Measurements from ENCODE around the gene KCNQ5. TPM values are rescaled to one million over a fixed set of nuclear protein-coding genes. Genes with fewer than 3 reads are reported as not detected.

The KCNQ5 gene
- total RNA-seq, 2 experiments from 2014 or later: 2.6 to 3.9 TPM

DNA sequence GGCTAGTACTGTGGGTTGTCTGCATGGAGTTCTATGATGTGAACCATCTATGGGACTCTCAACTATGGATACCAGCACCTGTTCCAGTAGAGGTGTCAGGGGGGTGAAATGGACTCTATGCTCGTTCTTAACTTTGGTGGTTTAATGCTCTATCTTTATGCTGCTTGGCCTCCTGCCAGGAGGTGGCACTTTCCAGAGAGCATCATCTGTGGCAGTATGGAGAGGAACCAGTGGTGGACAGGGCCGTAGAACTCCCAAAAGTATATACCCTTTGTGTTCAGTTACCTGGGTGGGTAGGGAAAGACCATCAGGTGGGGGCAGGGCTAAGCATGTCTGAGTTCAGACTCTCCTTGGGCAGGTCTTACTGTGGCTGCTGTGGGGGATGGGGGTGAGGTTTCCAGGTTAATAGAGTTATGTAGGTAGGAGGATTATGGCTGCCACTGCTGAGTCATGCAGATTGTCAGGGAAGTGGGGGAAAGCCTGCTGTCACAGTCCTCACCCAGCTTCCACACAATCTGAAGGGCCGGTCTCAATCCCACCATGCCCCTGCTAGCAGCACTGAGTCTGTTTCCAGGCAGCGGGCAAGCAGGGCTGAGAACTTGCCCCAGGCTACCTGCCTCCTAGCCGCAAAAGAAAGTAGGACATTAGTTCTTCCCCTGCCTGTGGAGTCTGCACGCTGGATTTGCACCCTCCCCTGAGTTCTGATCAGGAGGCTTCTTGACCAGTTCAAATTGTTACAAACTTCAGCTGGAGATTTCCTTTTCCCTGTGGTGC lies 284.0 kb downstream of the KCNQ5 start:
- Mint-ChIP-seq H3K4me3 (no peak overlapping the region), H3K36me3 (ENCODE audit: low read depth) (no peaks in the 10 kb centered on the region), H3K4me1 (no peaks in the 10 kb centered on the region), H3K9me3 (peaks cover 2% of the 10 kb centered on the region), H3K27me3 (no peaks in the 10 kb centered on the region), H3K27ac (no peak overlapping the region)
- ChIA-PET POLR2A (no interaction called here), CTCF (no interaction called here)
- DNase-seq: no peak

DNA sequence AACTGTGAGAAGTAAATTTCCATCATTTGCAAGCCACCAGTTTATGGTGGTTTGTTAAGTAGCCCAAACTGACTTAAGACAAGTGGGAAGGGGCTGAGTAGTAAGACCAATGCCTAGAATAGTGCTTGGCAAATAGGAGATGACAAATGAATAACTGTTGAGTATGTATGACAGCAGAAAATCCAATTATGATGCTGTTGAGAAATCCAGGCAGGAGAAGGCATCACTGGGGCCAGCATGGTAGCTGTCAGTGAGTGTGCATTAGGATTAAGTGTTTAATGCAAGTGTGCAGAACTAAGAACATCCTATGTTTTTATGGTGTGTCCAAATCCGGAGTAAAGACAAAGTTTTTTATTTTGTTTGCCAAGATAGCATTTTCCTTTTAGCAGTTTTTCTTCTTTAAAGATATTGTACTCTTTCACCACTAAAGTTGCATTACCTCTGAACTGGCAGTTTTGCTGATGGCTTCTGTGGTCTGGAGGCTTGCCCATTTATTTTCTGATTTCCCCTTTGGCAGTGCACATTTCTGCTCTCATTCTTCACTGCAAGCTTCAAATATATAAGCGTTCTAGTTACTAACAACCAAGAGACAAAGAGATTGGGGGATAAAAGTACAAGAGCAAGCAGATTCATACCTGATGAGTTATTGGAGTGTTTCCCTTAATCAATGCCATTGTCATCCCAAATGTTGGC lies 289.7 kb downstream of the KCNQ5 start:
- H3K4me1 Mint-ChIP-seq: no peaks in the 10 kb centered on the region
- H3K27me3 Mint-ChIP-seq: no peaks in the 10 kb centered on the region
- POLR2A ChIA-PET: no interaction called here
- H3K4me3 Mint-ChIP-seq: no peak overlapping the region
- DNase-seq: no peak
- CTCF ChIA-PET: no interaction called here
- no peaks in the 10 kb centered on the region for H3K9me3 Mint-ChIP-seq
- H3K27ac Mint-ChIP-seq: no peak overlapping the region
- H3K36me3 Mint-ChIP-seq (ENCODE audit: low read depth): no peaks in the 10 kb centered on the region

DNA sequence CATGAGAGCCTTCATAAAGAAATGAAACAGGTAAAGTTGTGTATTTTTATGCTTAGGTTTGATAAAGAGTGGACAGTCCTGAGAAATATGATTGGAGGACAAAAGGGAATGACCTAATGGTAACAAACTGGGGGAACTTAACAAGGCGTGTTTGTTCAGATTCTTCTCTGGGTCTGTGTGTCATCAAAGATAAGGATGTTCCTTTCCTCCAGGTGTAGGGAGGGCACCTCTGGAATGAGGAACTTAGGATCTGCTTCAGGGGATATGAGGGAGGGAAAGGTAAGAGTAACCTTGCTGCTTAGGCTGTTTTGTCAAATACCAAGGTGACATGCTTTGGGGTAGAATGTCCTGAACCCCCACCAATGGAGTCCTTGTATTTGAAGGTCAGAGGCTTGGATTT lies 291.9 kb downstream of the KCNQ5 start:
- Mint-ChIP-seq H3K27ac (no peak overlapping the region), H3K36me3 (ENCODE audit: low read depth) (no peaks in the 10 kb centered on the region)
- POLR2A ChIA-PET: no interaction called here

DNA sequence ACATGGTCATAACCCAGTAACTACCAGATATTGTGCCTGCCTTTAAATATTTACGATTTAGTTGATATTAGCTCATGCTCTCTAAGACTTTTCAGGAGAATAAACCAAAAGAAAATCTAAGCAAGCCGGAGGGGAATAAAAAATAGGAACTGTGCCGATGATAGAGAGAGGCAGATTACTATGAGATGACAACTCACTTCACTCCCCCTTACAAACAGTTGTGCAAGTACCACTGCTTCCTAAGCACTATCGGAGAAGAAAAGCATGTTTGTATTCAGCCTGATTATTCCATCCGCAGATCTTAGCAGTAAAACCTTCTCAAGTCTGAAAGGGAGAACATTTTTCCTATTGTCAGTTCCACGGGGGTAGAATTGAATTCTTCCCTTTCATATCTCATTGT lies 294.4 kb downstream of the KCNQ5 start:
- Mint-ChIP-seq H3K4me3 (no peak overlapping the region), H3K27me3 (no peaks in the 10 kb centered on the region), H3K27ac (no peak overlapping the region), H3K9me3 (no peaks in the 10 kb centered on the region), H3K36me3 (ENCODE audit: low read depth) (no peaks in the 10 kb centered on the region), H3K4me1 (no peaks in the 10 kb centered on the region)
- DNase-seq: no peak
- ChIA-PET POLR2A (no interaction called here), CTCF (interaction anchor here (1.0 kb wide), 1 partner anchor 16 kb away, joined by 4 read pairs; no protein-coding TSS in a partner anchor)

More for the DNA sequence above, 291.9 kb downstream of the KCNQ5 start:
- Mint-ChIP-seq H3K27me3 (no peaks in the 10 kb centered on the region), H3K4me3 (no peak overlapping the region), H3K9me3 (no peaks in the 10 kb centered on the region), H3K4me1 (no peaks in the 10 kb centered on the region)
- no peak for DNase-seq
- CTCF ChIA-PET: no interaction called here

DNA sequence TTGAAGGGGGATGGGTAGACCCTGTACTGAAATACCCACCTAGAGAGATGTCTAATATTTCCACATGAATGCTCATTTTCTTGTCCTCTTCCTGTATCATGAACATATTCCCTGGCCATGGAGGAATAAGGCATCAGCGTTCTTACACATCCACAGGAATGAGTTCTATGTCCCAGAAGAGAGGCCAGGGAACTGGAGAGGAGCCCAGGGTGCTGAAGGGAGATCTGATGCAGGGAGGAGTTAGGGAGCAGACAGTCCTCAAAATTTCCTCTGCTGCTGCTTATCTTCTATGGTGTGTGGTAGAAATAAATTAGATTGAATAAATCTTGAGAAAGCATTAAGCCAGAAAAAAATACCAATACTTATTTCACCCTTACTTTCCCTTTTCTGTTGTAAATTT lies 295.0 kb downstream of the KCNQ5 start:
- Mint-ChIP-seq H3K9me3 (no peaks in the 10 kb centered on the region), H3K27ac (no peak overlapping the region), H3K27me3 (no peaks in the 10 kb centered on the region), H3K4me1 (no peaks in the 10 kb centered on the region), H3K4me3 (no peak overlapping the region), H3K36me3 (ENCODE audit: low read depth) (no peaks in the 10 kb centered on the region)
- no peak for DNase-seq
- ChIA-PET POLR2A (no interaction called here), CTCF (no interaction called here)

DNA sequence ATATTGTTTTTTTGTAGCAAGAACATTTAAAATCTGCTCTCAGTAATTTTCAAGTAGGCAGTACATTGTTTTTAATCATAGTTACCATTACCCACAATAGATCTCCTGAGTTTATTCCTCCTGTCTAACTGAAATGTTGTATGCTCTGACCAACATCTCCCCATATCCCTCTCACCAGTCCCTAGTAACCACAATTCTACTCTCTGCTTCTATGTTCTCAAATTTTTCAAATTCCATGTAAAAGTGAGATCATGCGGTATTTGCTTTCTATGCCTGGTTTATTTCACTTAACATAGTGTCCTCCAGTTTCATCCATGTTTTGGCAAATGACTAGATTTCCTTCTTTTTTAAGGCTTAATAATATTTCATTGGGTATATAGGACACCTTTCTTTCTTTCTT lies 300.5 kb downstream of the KCNQ5 start:
- H3K36me3 Mint-ChIP-seq (ENCODE audit: low read depth): no peaks in the 10 kb centered on the region
- DNase-seq: no peak
- CTCF ChIA-PET: no interaction called here
- no peak overlapping the region for H3K27ac Mint-ChIP-seq
- H3K4me3 Mint-ChIP-seq: no peak overlapping the region
- H3K9me3 Mint-ChIP-seq: no peaks in the 10 kb centered on the region
- H3K27me3 Mint-ChIP-seq: no peaks in the 10 kb centered on the region
- POLR2A ChIA-PET: no interaction called here
- H3K4me1 Mint-ChIP-seq: no peaks in the 10 kb centered on the region

DNA sequence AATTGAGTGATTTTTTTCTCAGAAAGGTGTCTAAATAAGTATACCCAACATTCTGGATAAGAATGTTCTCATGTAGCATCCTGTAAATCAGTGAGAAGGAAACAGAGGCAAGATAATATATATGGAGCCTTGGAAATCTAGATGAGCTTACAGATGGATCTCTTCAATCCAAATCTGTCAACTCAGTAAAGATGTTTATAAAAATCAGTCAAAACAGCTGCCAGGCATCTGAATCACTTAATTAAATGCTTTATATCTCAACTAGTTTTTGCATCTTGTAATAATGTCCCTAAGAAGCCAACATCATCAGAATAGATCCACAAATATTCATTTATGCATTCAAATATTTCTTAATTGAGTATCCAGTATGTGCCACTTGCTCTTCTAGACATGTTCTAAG lies 303.3 kb downstream of the KCNQ5 start:
- Mint-ChIP-seq H3K4me1 (no peaks in the 10 kb centered on the region), H3K9me3 (no peaks in the 10 kb centered on the region), H3K27me3 (no peaks in the 10 kb centered on the region), H3K4me3 (no peak overlapping the region), H3K27ac (no peak overlapping the region), H3K36me3 (ENCODE audit: low read depth) (no peaks in the 10 kb centered on the region)
- ChIA-PET CTCF (no interaction called here), POLR2A (no interaction called here)
- DNase-seq: no peak

DNA sequence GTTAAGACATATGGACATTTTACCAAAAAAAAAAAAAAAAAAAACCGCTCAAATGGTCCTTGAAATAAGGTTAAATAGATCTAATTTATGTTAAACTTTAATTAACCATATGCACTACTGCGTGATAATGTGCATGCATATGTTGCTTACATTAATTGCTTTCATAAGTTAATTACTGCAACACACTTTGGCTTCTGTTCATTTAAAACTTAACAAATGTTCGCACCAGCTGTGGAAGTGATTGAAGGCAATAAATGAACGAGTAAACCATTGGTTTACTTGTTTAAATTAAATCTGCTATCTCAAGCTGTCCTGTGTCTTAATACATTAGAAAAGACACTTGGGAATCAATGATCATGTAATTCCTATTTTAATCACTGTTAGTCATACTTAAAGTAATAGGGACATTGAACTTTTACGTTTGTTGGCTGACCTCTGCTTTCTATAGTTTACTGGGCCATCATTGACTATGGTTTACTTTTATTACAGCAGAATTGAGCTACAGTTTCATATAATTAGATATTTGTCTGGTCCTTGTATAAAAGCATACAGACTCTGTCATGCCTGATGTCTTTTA lies 308.8 kb downstream of the KCNQ5 start:
- no peak for DNase-seq
- no peaks in the 10 kb centered on the region for H3K36me3 Mint-ChIP-seq (ENCODE audit: low read depth)
- CTCF ChIA-PET: no interaction called here
- no peaks in the 10 kb centered on the region for H3K9me3 Mint-ChIP-seq
- no peaks in the 10 kb centered on the region for H3K4me1 Mint-ChIP-seq
- no peaks in the 10 kb centered on the region for H3K27me3 Mint-ChIP-seq
- H3K4me3 Mint-ChIP-seq: no peak overlapping the region
- POLR2A ChIA-PET: no interaction called here
- H3K27ac Mint-ChIP-seq: no peak overlapping the region

DNA sequence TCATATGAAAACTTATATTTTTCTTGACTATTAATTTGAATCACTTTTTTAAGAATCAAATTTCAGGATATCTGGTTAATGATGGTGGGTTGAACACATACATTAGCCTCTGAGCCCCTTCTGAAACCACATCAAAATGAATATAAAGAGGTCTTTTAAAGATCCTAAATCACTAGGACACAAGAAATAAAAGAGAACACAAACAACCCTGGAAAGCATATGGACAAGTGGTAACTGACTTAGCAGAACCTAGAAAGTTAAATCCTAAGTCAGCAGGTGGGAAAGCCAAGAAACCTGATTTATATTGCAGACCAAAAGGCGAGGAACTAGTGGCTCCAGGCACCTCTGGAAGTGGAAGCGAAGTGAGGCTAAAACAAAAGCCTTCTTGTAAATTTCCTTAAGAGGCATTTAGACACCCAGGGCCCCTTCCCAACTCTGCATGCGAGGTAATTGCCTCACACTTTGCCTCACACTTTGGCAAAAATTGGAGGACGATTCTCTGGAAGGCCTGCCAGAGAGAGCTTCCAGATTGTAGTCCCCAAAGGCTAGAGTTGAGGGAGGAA lies 309.5 kb downstream of the KCNQ5 start:
- H3K9me3 Mint-ChIP-seq: no peaks in the 10 kb centered on the region
- POLR2A ChIA-PET: no interaction called here
- H3K4me3 Mint-ChIP-seq: no peak overlapping the region
- H3K36me3 Mint-ChIP-seq (ENCODE audit: low read depth): no peaks in the 10 kb centered on the region
- no peaks in the 10 kb centered on the region for H3K4me1 Mint-ChIP-seq
- H3K27ac Mint-ChIP-seq: no peak overlapping the region
- no peaks in the 10 kb centered on the region for H3K27me3 Mint-ChIP-seq
- CTCF ChIA-PET: interaction anchor here (1.2 kb wide), 1 partner anchor 16 kb away, joined by 4 read pairs; no protein-coding TSS in a partner anchor
- no peak for DNase-seq

DNA sequence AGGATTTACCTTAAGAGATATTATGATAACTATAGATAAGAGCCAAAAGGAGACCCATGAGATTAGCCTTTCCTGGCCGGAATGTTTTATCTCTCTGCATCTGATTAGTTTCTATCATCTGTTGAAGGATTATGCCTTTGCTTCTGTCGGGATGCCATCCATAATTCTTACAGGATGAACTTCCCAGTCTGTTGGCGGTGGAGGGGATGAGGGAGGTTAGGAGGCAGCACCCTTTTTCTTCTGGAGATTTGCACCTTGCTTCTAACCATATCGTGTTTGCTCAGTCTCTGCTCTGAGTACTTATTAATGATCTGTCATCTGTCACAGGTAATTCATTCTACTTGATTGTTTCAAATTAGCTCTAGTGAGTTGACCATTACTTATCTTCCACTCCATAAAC lies 311.4 kb downstream of the KCNQ5 start:
- Mint-ChIP-seq H3K4me1 (no peaks in the 10 kb centered on the region), H3K9me3 (no peaks in the 10 kb centered on the region), H3K36me3 (ENCODE audit: low read depth) (no peaks in the 10 kb centered on the region), H3K4me3 (no peak overlapping the region), H3K27me3 (no peaks in the 10 kb centered on the region), H3K27ac (no peak overlapping the region)
- POLR2A ChIA-PET: no interaction called here
- no peak for DNase-seq
- CTCF ChIA-PET: no interaction called here

DNA sequence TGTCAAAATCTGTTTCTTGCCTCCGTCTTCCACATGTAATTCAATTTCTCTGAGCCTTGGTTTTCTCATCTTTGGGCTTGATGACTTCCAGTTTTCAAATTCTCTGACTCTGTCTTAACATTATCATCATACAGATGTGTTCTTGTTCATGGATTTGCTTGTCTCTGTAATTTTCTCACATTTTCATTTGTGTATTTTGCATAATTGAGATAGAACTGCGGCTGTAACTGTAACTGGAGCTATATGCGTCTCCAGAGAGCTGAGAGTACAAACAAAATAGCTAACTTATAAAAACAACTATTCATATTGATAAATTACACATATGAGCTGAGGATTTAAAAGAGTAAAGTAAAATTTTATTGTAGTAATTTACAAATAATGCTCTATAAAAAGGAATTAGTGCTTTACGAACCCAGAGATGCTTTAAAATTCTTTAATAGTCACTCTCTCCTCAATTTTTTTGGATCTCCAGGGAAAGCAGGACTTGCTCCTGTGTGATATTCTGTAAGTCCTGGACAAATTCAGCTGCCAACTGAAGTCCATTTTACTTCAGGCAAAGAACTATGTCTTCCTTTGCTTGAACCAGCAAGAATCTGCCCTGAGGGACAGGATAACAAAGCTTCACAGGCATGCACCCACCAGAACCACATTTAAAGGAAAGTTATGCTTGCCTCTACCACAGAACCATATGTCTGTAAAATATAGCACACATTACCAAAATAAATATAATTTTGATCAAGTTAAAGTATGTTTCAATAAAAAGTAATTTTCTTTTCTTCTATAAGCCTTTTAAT lies 315.1 kb downstream of the KCNQ5 start:
- ChIA-PET POLR2A (no interaction called here), CTCF (no interaction called here)
- Mint-ChIP-seq H3K27ac (no peak overlapping the region), H3K4me1 (no peaks in the 10 kb centered on the region), H3K4me3 (no peak overlapping the region), H3K36me3 (ENCODE audit: low read depth) (no peaks in the 10 kb centered on the region), H3K9me3 (no peaks in the 10 kb centered on the region), H3K27me3 (no peaks in the 10 kb centered on the region)
- no peak for DNase-seq

DNA sequence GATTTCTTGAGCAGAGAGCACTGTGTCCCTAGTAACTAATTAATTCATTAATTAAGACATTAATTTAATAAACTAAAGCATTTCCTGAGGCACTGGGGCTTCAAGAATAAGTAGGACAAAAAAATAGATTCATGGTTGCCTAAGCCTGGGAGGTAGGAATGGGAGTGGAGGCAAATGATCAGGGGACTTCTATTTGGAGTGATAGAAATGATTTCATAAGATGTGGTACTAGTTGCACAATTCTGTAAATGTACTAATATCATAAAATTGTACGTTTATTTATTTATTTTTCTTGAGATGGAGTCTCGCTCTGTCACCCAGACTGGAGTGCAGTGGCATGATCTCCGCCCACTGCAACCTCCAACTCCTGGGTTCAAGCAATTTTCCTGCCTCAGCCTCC lies 316.2 kb downstream of the KCNQ5 start:
- H3K9me3 Mint-ChIP-seq: no peaks in the 10 kb centered on the region
- H3K4me1 Mint-ChIP-seq: no peaks in the 10 kb centered on the region
- POLR2A ChIA-PET: no interaction called here
- no peaks in the 10 kb centered on the region for H3K27me3 Mint-ChIP-seq
- DNase-seq: no peak
- CTCF ChIA-PET: no interaction called here
- H3K36me3 Mint-ChIP-seq (ENCODE audit: low read depth): no peaks in the 10 kb centered on the region
- no peak overlapping the region for H3K4me3 Mint-ChIP-seq
- H3K27ac Mint-ChIP-seq: no peak overlapping the region

DNA sequence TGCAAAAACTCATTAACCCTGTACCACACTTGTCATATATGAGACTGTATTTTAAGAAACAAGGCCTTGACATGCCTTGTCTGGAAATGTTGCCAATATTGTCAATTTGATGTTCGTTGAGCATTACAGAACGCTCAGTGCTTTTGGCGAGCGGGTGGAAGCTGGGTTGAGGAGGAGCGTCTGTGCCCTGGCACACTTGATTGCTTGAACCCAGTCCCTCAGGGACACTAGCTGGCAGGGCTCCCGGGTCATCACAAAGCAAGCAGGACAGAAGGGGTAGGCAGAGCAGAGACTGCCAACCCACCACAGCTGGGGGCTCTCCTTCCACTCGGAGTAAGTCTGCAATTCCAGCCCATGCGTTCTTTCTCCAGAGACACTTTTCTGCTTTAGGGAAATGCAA lies 317.1 kb downstream of the KCNQ5 start:
- CTCF ChIA-PET: no interaction called here
- Mint-ChIP-seq H3K27me3 (no peaks in the 10 kb centered on the region), H3K27ac (no peak overlapping the region), H3K4me3 (no peak overlapping the region), H3K9me3 (no peaks in the 10 kb centered on the region), H3K36me3 (ENCODE audit: low read depth) (no peaks in the 10 kb centered on the region), H3K4me1 (no peaks in the 10 kb centered on the region)
- POLR2A ChIA-PET: no interaction called here
- DNase-seq: no peak
